Fibroblast of lung (primary cell): ENCODE results near the gene ABCA4. TPM values are rescaled to one million over a fixed set of nuclear protein-coding genes. Genes with fewer than 3 reads are reported as not detected.

Experiments
- DNase-seq, 2 donors: peaks; one replicate each; pipeline versions ENCODE4 v3.0.0 to v3.0.0-alpha.2; 2010; ENCODE audit warnings: low read depth in 2 of 2
- H2AFZ ChIP-seq: 2 replicates; pipeline ENCODE4 v1.5.1; 2012; ENCODE audit warnings: low read length, control low read depth, inconsistent platforms
- H3K27ac ChIP-seq: 2 replicates; pipeline ENCODE4 v1.5.1; 2011; ENCODE audit warnings: low read length, control low read depth; ENCODE audit not compliant: insufficient read depth
- H3K27me3 ChIP-seq: 2 replicates; pipeline ENCODE4 v1.5.1; 2011; ENCODE audit warnings: mild to moderate bottlenecking, low read length; ENCODE audit not compliant: control insufficient read depth, insufficient read depth
- H3K36me3 ChIP-seq: 2 replicates; pipeline ENCODE4 v1.5.1; 2011; ENCODE audit warnings: low read length; ENCODE audit not compliant: control insufficient read depth, insufficient read depth
- H3K4me1 ChIP-seq: 2 replicates; pipeline ENCODE4 v1.5.1; 2011; ENCODE audit warnings: low read length; ENCODE audit not compliant: control insufficient read depth, insufficient read depth; ENCODE audit errors: extremely low read depth
- H3K4me2 ChIP-seq: 2 replicates; pipeline ENCODE4 v1.5.1; 2011; ENCODE audit warnings: low read length, control low read depth; ENCODE audit not compliant: insufficient read depth; ENCODE audit errors: extremely low read depth
- H3K4me3 ChIP-seq, 4 experiments: fragments of 200-600 bp in 1 of 4; sonication (generic) in 1 of 4; replicated peaks in 1 of 4; 2 replicates each; pipeline ENCODE4 v1.5.1; 2011 to 2016; ENCODE audit warnings: low read length in 4 of 4, low read depth in 3 of 4, mild to moderate bottlenecking in 3 of 4, control low read depth in 2 of 4, inconsistent platforms in 1 of 4, mixed read lengths in 1 of 4; ENCODE audit not compliant: insufficient read depth in 1 of 4; ENCODE audit errors: control extremely low read depth in 1 of 4
- H3K79me2 ChIP-seq: 2 replicates; pipeline ENCODE4 v1.5.1; 2012; ENCODE audit warnings: mild to moderate bottlenecking, low read length, inconsistent platforms; ENCODE audit not compliant: control insufficient read depth, insufficient read depth
- H3K9ac ChIP-seq: 2 replicates; pipeline ENCODE4 v1.5.1; 2011; ENCODE audit warnings: mild to moderate bottlenecking, low read length, control low read depth; ENCODE audit not compliant: insufficient read depth
- H3K9me3 ChIP-seq: 2 replicates; pipeline ENCODE4 v1.5.1; 2012; ENCODE audit warnings: low read depth, low read length; ENCODE audit not compliant: control insufficient read depth, insufficient read depth
- H4K20me1 ChIP-seq: 2 replicates; pipeline ENCODE4 v1.5.1; 2011; ENCODE audit warnings: low read length; ENCODE audit not compliant: control insufficient read depth, insufficient read depth; ENCODE audit errors: extremely low read depth
- CTCF ChIP-seq, 2 donors: IDR thresholded peaks in 1 of 2; conservative IDR thresholded peaks in 1 of 2; 1 replicate in 1 of 2; 2 replicates in 1 of 2; pipeline ENCODE4 v1.5.1; 2011 to 2012; ENCODE audit warnings: low read length in 2 of 2, control low read depth in 1 of 2, inconsistent platforms in 1 of 2, low read depth in 1 of 2, mild to moderate bottlenecking in 1 of 2
- EZH2 ChIP-seq: IDR thresholded peaks from 2 replicates; pipeline ENCODE4 v1.5.1; 2012; ENCODE audit warnings: low read length, control low read depth, mild to moderate bottlenecking; ENCODE audit errors: missing control alignments
- polyA plus RNA-seq, 2 donors: library from polyadenylated mRNA; depleted of rRNA in 1 of 2; stranded (reverse) in 1 of 2; unstranded in 1 of 2; fragments of >200 nt; gene quantifications; 2 replicates each; pipeline ENCODE4 v1.2.1, GENCODE V29; 2011 to 2012; ENCODE audit warnings: missing spikeins in 1 of 2
- total RNA-seq: library from RNA; depleted of rRNA; stranded (reverse); fragments of >200 nt; gene quantifications from 2 replicates; pipeline ENCODE4 v1.2.1, GENCODE V29; 2014

Gene ABCA4
- total and polyA plus RNA-seq, 2 donors (not counting 1 experiment from before 2014, with no cell fraction given): 0.07 to 0.33 TPM

- H3K4me2 ChIP-seq: no peak overlapping the region
- H3K9ac ChIP-seq: no peak overlapping the region
- no peaks in the 10 kb centered on the region for H3K4me1 ChIP-seq
- H3K4me3 ChIP-seq: no peak overlapping the region
- H3K79me2 ChIP-seq: no peaks in the 10 kb centered on the region
- H3K36me3 ChIP-seq: no peaks in the 10 kb centered on the region
- H4K20me1 ChIP-seq: no peaks in the 10 kb centered on the region
- no peak for TF ChIP-seq EZH2
- no peak for TF ChIP-seq CTCF (conservative IDR thresholded peaks at IDR 0.05 in 1 of 2, IDR thresholded peaks at IDR 0.05 in 1 of 2; ENCODE audit: low read depth in 1 of 2, low read length in 2 of 2)
- no peak for DNase-seq
- H3K27ac ChIP-seq: no peak overlapping the region
- no peaks in the 10 kb centered on the region for H3K27me3 ChIP-seq
- H2AFZ ChIP-seq: no peak overlapping the region
- no peaks in the 10 kb centered on the region for H3K9me3 ChIP-seq
Measured at GRCh38 chr1:93997756-93998155, 123.2 kb downstream of the ABCA4 start.

GRCh38 chr1:93995837-93996536, 125.0 kb downstream of the ABCA4 start:
- no peaks in the 10 kb centered on the region for H3K79me2 ChIP-seq
- H3K4me2 ChIP-seq: no peak overlapping the region
- no peak overlapping the region for H3K4me3 ChIP-seq
- no peak overlapping the region for H3K9ac ChIP-seq
- TF ChIP-seq EZH2 (no peak), CTCF (conservative IDR thresholded peaks at IDR 0.05 in 1 of 2, IDR thresholded peaks at IDR 0.05 in 1 of 2; ENCODE audit: low read depth in 1 of 2, low read length in 2 of 2) (no peak)
- H4K20me1 ChIP-seq: no peaks in the 10 kb centered on the region
- no peaks in the 10 kb centered on the region for H3K36me3 ChIP-seq
- H3K9me3 ChIP-seq: no peaks in the 10 kb centered on the region
- peak in 1 of 2 donors; percentile 58 for DNase-seq
- H2AFZ ChIP-seq: no peak overlapping the region
- no peaks in the 10 kb centered on the region for H3K4me1 ChIP-seq
- no peak overlapping the region for H3K27ac ChIP-seq
- peaks cover 3% of the 10 kb centered on the region for H3K27me3 ChIP-seq

- Histone ChIP-seq H3K27ac (no peak overlapping the region), H3K79me2 (no peaks in the 10 kb centered on the region), H3K4me2 (no peak overlapping the region), H2AFZ (no peak overlapping the region), H3K36me3 (no peaks in the 10 kb centered on the region), H3K9me3 (no peaks in the 10 kb centered on the region), H4K20me1 (no peaks in the 10 kb centered on the region), H3K4me1 (no peaks in the 10 kb centered on the region), H3K4me3 (no peak overlapping the region), H3K9ac (no peak overlapping the region), H3K27me3 (peaks cover 3% of the 10 kb centered on the region)
- TF ChIP-seq EZH2 (no peak), CTCF (conservative IDR thresholded peaks at IDR 0.05 in 1 of 2, IDR thresholded peaks at IDR 0.05 in 1 of 2; ENCODE audit: low read depth in 1 of 2, low read length in 2 of 2) (no peak)
- peak in 1 of 2 donors; percentile 97 for DNase-seq
Measured at GRCh38 chr1:93993731-93994130, 127.2 kb downstream of the ABCA4 start.
